ENCODE measurements around the gene SLC38A3. TPM values are rescaled to one million over a fixed set of nuclear protein-coding genes. Genes with fewer than 3 reads are reported as not detected.

SLC38A3 gene
- total RNA-seq, 5 donors from 2014 or later (not counting 1 experiment from before 2014, with no cell fraction given), result 0.29 to 0.98 (median 0.44) TPM; not detected in 1

- POLR2A ChIA-PET, result no interaction called here
- Mint-ChIP-seq H3K9me3 (no peaks in the 10 kb centered on the region), H3K27me3 (peaks cover 3% of the 10 kb centered on the region in 2 donors), H3K4me3 (no peak overlapping the region), H3K36me3 (no peaks in the 10 kb centered on the region), H3K4me1 (peaks cover 0 to 1% (median under 1%) of the 10 kb centered on the region in 3 donors), H3K27ac (no peak overlapping the region)
- no peak overlapping the region for H3K4me3 ChIP-seq (ENCODE audit: control insufficient read depth in 1 of 2, extremely low read depth in 1 of 2, low read length in 1 of 2)
- H3K27me3 ChIP-seq (replicated peaks in 1 of 2; ENCODE audit: control insufficient read depth in 2 of 2, extremely low read depth in 1 of 2, insufficient read depth in 2 of 2, low read length in 1 of 2), result peaks cover 0 to 40% of the 10 kb centered on the region in 2 experiments
- no peak overlapping the region for H3K27ac ChIP-seq (ENCODE audit: low read length)
- peaks cover 0 to 6% of the 10 kb centered on the region in 2 experiments for H3K4me1 ChIP-seq (ENCODE audit: control insufficient read depth in 1 of 2, extremely low read depth in 1 of 2, insufficient read depth in 2 of 2, low read length in 2 of 2)
- WGBS (ENCODE audit: insufficient coverage), result 43% methylated on average over 1 of the region's 1 CpG
- no peak for ATAC-seq (replicated peaks in 1 of 4)
- H3K36me3 ChIP-seq (ENCODE audit: control insufficient read depth in 2 of 2, extremely low read depth in 1 of 2, insufficient read depth in 1 of 2, low read length in 1 of 2), result no peaks in the 10 kb centered on the region
- DNase-seq, result no peak
- no peaks in the 10 kb centered on the region for H3K9me3 ChIP-seq
- CTCF ChIA-PET, result no interaction called here
These were observed 60.5 kb downstream of the SLC38A3 start for GRCh38 chr3:50265571-50265970.

GRCh38 chr3:50266017-50266416 lies 60.9 kb downstream of the SLC38A3 start:
- Histone ChIP-seq H3K36me3 (ENCODE audit: control insufficient read depth in 2 of 2, extremely low read depth in 1 of 2, insufficient read depth in 1 of 2, low read length in 1 of 2) (no peaks in the 10 kb centered on the region), H3K27me3 (replicated peaks in 1 of 2; ENCODE audit: control insufficient read depth in 2 of 2, extremely low read depth in 1 of 2, insufficient read depth in 2 of 2, low read length in 1 of 2) (peaks cover 0 to 43% of the 10 kb centered on the region in 2 experiments), H3K27ac (ENCODE audit: low read length) (no peak overlapping the region), H3K4me3 (ENCODE audit: control insufficient read depth in 1 of 2, extremely low read depth in 1 of 2, low read length in 1 of 2) (no peak overlapping the region), H3K4me1 (ENCODE audit: control insufficient read depth in 1 of 2, extremely low read depth in 1 of 2, insufficient read depth in 2 of 2, low read length in 2 of 2) (peaks cover 0 to 1% of the 10 kb centered on the region in 2 experiments), H3K9me3 (no peaks in the 10 kb centered on the region)
- H3K4me3 Mint-ChIP-seq, result no peak overlapping the region
- no peak for ATAC-seq (replicated peaks in 1 of 4)
- H3K27me3 Mint-ChIP-seq, result peaks cover 3% of the 10 kb centered on the region in 2 donors
- CTCF ChIA-PET, result no interaction called here
- POLR2A ChIA-PET, result no interaction called here
- no peak for DNase-seq
- 78% methylated on average over 6 of the region's 6 CpGs for WGBS (ENCODE audit: insufficient coverage)
- H3K36me3 Mint-ChIP-seq, result no peaks in the 10 kb centered on the region
- H3K9me3 Mint-ChIP-seq, result no peaks in the 10 kb centered on the region
- peaks cover 0 to 1% (median 0%) of the 10 kb centered on the region in 3 donors for H3K4me1 Mint-ChIP-seq
- H3K27ac Mint-ChIP-seq, result no peak overlapping the region

- Histone ChIP-seq H3K9me3 (no peaks in the 10 kb centered on the region), H3K4me1 (ENCODE audit: control insufficient read depth in 1 of 2, extremely low read depth in 1 of 2, insufficient read depth in 2 of 2, low read length in 2 of 2) (no peaks in the 10 kb centered on the region), H3K27me3 (replicated peaks in 1 of 2; ENCODE audit: control insufficient read depth in 2 of 2, extremely low read depth in 1 of 2, insufficient read depth in 2 of 2, low read length in 1 of 2) (peaks cover 0 to 41% of the 10 kb centered on the region in 2 experiments), H3K36me3 (ENCODE audit: control insufficient read depth in 2 of 2, extremely low read depth in 1 of 2, insufficient read depth in 1 of 2, low read length in 1 of 2) (no peaks in the 10 kb centered on the region), H3K4me3 (ENCODE audit: control insufficient read depth in 1 of 2, extremely low read depth in 1 of 2, low read length in 1 of 2) (no peak overlapping the region), H3K27ac (ENCODE audit: low read length) (no peak overlapping the region)
- WGBS (ENCODE audit: insufficient coverage), result no CpG with 5 or more reads among the region's 7 CpGs
- Mint-ChIP-seq H3K36me3 (no peaks in the 10 kb centered on the region), H3K27ac (no peak overlapping the region), H3K4me1 (no peaks in the 10 kb centered on the region), H3K27me3 (peaks cover 3% of the 10 kb centered on the region in 2 donors), H3K9me3 (no peaks in the 10 kb centered on the region), H3K4me3 (no peak overlapping the region)
- ATAC-seq (replicated peaks in 1 of 4) (no peak), DNase-seq (no peak)
- POLR2A ChIA-PET, result no interaction called here
- CTCF ChIA-PET, result no interaction called here
These were observed 61.8 kb downstream of the SLC38A3 start for GRCh38 chr3:50266836-50267235.

GRCh38 chr3:50267280-50267913 lies 62.3 kb downstream of the SLC38A3 start:
- Mint-ChIP-seq H3K4me1 (no peaks in the 10 kb centered on the region), H3K27ac (no peak overlapping the region), H3K36me3 (no peaks in the 10 kb centered on the region), H3K9me3 (no peaks in the 10 kb centered on the region), H3K27me3 (peaks cover 3% of the 10 kb centered on the region in 2 donors), H3K4me3 (no peak overlapping the region)
- WGBS (ENCODE audit: insufficient coverage), result 14% methylated on average over 15 of the region's 22 CpGs
- H3K36me3 ChIP-seq (ENCODE audit: control insufficient read depth in 2 of 2, extremely low read depth in 1 of 2, insufficient read depth in 1 of 2, low read length in 1 of 2), result no peaks in the 10 kb centered on the region
- CTCF ChIA-PET, result no interaction called here
- ATAC-seq (replicated peaks in 1 of 4) (no peak), DNase-seq (no peak)
- POLR2A ChIA-PET, result no interaction called here
- H3K4me3 ChIP-seq (ENCODE audit: control insufficient read depth in 1 of 2, extremely low read depth in 1 of 2, low read length in 1 of 2), result no peak overlapping the region
- H3K27me3 ChIP-seq (replicated peaks in 1 of 2; ENCODE audit: control insufficient read depth in 2 of 2, extremely low read depth in 1 of 2, insufficient read depth in 2 of 2, low read length in 1 of 2), result peaks cover 0 to 41% of the 10 kb centered on the region in 2 experiments
- no peaks in the 10 kb centered on the region for H3K9me3 ChIP-seq
- no peaks in the 10 kb centered on the region for H3K4me1 ChIP-seq (ENCODE audit: control insufficient read depth in 1 of 2, extremely low read depth in 1 of 2, insufficient read depth in 2 of 2, low read length in 2 of 2)
- H3K27ac ChIP-seq (ENCODE audit: low read length), result no peak overlapping the region

GRCh38 chr3:50268276-50268675 lies 63.2 kb downstream of the SLC38A3 start:
- H3K9me3 ChIP-seq, result no peaks in the 10 kb centered on the region
- POLR2A ChIA-PET, result no interaction called here
- ATAC-seq (replicated peaks in 1 of 4), result no peak
- peaks cover 0 to 7% of the 10 kb centered on the region in 2 experiments for H3K4me1 ChIP-seq (ENCODE audit: control insufficient read depth in 1 of 2, extremely low read depth in 1 of 2, insufficient read depth in 2 of 2, low read length in 2 of 2)
- Mint-ChIP-seq H3K27ac (no peak overlapping the region), H3K27me3 (peaks cover 6 to 8% of the 10 kb centered on the region in 2 donors), H3K4me1 (peaks cover 4 to 6% (median 6%) of the 10 kb centered on the region in 3 donors), H3K4me3 (no peak overlapping the region), H3K36me3 (no peaks in the 10 kb centered on the region), H3K9me3 (no peaks in the 10 kb centered on the region)
- WGBS (ENCODE audit: insufficient coverage), result 63% methylated on average over 3 of the region's 3 CpGs
- H3K36me3 ChIP-seq (ENCODE audit: control insufficient read depth in 2 of 2, extremely low read depth in 1 of 2, insufficient read depth in 1 of 2, low read length in 1 of 2), result no peaks in the 10 kb centered on the region
- DNase-seq, result no peak
- no peak overlapping the region for H3K4me3 ChIP-seq (ENCODE audit: control insufficient read depth in 1 of 2, extremely low read depth in 1 of 2, low read length in 1 of 2)
- CTCF ChIA-PET, result no interaction called here
- no peak overlapping the region for H3K27ac ChIP-seq (ENCODE audit: low read length)
- peaks cover 0 to 46% of the 10 kb centered on the region in 2 experiments for H3K27me3 ChIP-seq (replicated peaks in 1 of 2; ENCODE audit: control insufficient read depth in 2 of 2, extremely low read depth in 1 of 2, insufficient read depth in 2 of 2, low read length in 1 of 2)

- H3K4me1 Mint-ChIP-seq, result peaks cover 5 to 8% (median 6%) of the 10 kb centered on the region in 3 donors
- ChIA-PET CTCF (no interaction called here), POLR2A (interaction anchor here in 1 of 2 donors (0.7 kb wide), 1 partner anchor 353 kb away, joined by 6 read pairs; no protein-coding TSS in a partner anchor)
- H3K27me3 Mint-ChIP-seq, result peaks cover 6 to 10% of the 10 kb centered on the region in 2 donors
- H3K4me3 Mint-ChIP-seq, result no peak within 1 kb of the TSS
- H3K36me3 Mint-ChIP-seq, result no peaks in the 10 kb centered on the region
- WGBS (ENCODE audit: insufficient coverage), result 86% methylated on average over 15 of the region's 21 CpGs
- ATAC-seq (replicated peaks in 1 of 4), result no peak
- peaks cover 0 to 13% of the 10 kb centered on the region in 2 experiments for H3K4me1 ChIP-seq (ENCODE audit: control insufficient read depth in 1 of 2, extremely low read depth in 1 of 2, insufficient read depth in 2 of 2, low read length in 2 of 2)
- H3K27ac Mint-ChIP-seq, result no peak within 1 kb of the TSS
- H3K9me3 ChIP-seq, result no peaks in the 10 kb centered on the region
- no peaks in the 10 kb centered on the region for H3K36me3 ChIP-seq (ENCODE audit: control insufficient read depth in 2 of 2, extremely low read depth in 1 of 2, insufficient read depth in 1 of 2, low read length in 1 of 2)
- H3K27ac ChIP-seq (ENCODE audit: low read length), result no peak within 1 kb of the TSS
- H3K9me3 Mint-ChIP-seq, result no peaks in the 10 kb centered on the region
- H3K4me3 ChIP-seq (ENCODE audit: control insufficient read depth in 1 of 2, extremely low read depth in 1 of 2, low read length in 1 of 2), result no peak within 1 kb of the TSS
- no peak for DNase-seq
- H3K27me3 ChIP-seq (replicated peaks in 1 of 2; ENCODE audit: control insufficient read depth in 2 of 2, extremely low read depth in 1 of 2, insufficient read depth in 2 of 2, low read length in 1 of 2), result peaks cover 1 to 52% of the 10 kb centered on the region in 2 experiments
These were observed 63.8 kb downstream of the SLC38A3 start, which contains the start of gene SEMA3B for GRCh38 chr3:50268703-50269451. Gene SEMA3B, plus strand, starts transcription at chr3:50269147. Its CDS starts 94 bp downstream, at chr3:50269241.
